Psoas muscle (tissue), 8 donors: ENCODE results near the gene ARNT2. TPM values are rescaled to one million over a fixed set of nuclear protein-coding genes. Genes with fewer than 3 reads are reported as not detected.

Source experiments
- ATAC-seq, 4 donors: fragments of 200-7000 bp; cut with Tn5 transposase; one replicate each; pipeline ENCODE4 v1.9.1; 2020; ENCODE audit warnings: moderate library complexity in 3 of 4, mild to moderate bottlenecking in 2 of 4
- DNase-seq, 2 donors: peaks; one replicate each; pipeline ENCODE4 v3.0.0-alpha.2; 2020
- H3K27ac ChIP-seq: fragments of 200-600 bp; one replicate; pipeline ENCODE4 v1.8.0; 2022
- H3K27me3 ChIP-seq, 3 donors: fragments of 200-600 bp in 1 of 3; one replicate each; pipeline versions ENCODE4 v1.6.1 to v1.8.0; 2013 to 2022; ENCODE audit warnings: low read length in 2 of 3, mild to moderate bottlenecking in 2 of 3, moderate library complexity in 1 of 3; ENCODE audit not compliant: insufficient read depth in 3 of 3
- H3K36me3 ChIP-seq, 2 donors: fragments of 200-600 bp in 1 of 2; one replicate each; pipeline versions ENCODE4 v1.6.1 to v1.8.0; 2013 to 2022; ENCODE audit warnings: low read depth in 1 of 2, mild to moderate bottlenecking in 1 of 2, moderate library complexity in 1 of 2; ENCODE audit not compliant: insufficient read depth in 1 of 2
- H3K4me1 ChIP-seq: fragments of 200-600 bp; one replicate; pipeline ENCODE4 v1.8.0; 2022
- H3K4me3 ChIP-seq: fragments of 200-600 bp; one replicate; pipeline ENCODE4 v1.8.0; 2022; ENCODE audit warnings: mild to moderate bottlenecking
- H3K9me3 ChIP-seq: fragments of 200-600 bp; one replicate; pipeline ENCODE4 v1.8.0; 2022
- WGBS, 3 donors: extraction: QIAGEN DNeasy Blood & Tissue Kit; methylation state at CpG; one replicate each; pipeline versions ENCODE4 v1.1.6 to v1.1.7; 2013; 5-methylcytosine and 5-hydroxymethylcytosine counted together
- intact Hi-C, 2 donors: fragments of 100-400 bp; cut with DNase I; formaldehyde crosslinking; loops; one replicate each; pipeline versions ENCODE4 v1.11.0 to v1.14.2; 2022
- polyA plus RNA-seq, 3 donors: library from polyadenylated mRNA; stranded (reverse); fragments of 200-250 nt; gene quantifications; one replicate each; pipeline ENCODE4 v1.2.3, GENCODE V29; 2013
- total RNA-seq, 4 donors: library from RNA; stranded (reverse); fragmentation: NEBNext Ultra II Directional in 2 of 4; extraction: Animal tissue kit (Norgen Biotek cat#: 25700) in 2 of 4; gene quantifications; one replicate each; pipeline versions ENCODE4 v1.2.1 to v1.2.4, GENCODE V29; 2021 to 2023
- TF ChIP-seq, protein P1 (sequence below): fragments of 200-600 bp; IDR thresholded peaks from one replicate; pipeline ENCODE4 v1.8.0; 2022; ENCODE audit warnings: antibody characterized with exemption
- donor health status: healthy with polysubstance abuse.
- donor health status: DM: no; HTN: no; CAD: no; lungs with moderate emphysema.
- donor health status: Bipolar disorder and iron deficiency.
- donor health status: healthy.
- donor health status: DM: yes; HTN: yes; CAD: no.
- donor health status: DM: no; HTN: no; CAD: no.
- donor health status: DM: no; HTN: no; CAD: no.
- donor health status: DM: yes; HTN: yes; CAD: no.

Gene ARNT2
- total and polyA plus RNA-seq, 7 donors: 0.09 to 12.2 (median 4.4) TPM

DNA sequence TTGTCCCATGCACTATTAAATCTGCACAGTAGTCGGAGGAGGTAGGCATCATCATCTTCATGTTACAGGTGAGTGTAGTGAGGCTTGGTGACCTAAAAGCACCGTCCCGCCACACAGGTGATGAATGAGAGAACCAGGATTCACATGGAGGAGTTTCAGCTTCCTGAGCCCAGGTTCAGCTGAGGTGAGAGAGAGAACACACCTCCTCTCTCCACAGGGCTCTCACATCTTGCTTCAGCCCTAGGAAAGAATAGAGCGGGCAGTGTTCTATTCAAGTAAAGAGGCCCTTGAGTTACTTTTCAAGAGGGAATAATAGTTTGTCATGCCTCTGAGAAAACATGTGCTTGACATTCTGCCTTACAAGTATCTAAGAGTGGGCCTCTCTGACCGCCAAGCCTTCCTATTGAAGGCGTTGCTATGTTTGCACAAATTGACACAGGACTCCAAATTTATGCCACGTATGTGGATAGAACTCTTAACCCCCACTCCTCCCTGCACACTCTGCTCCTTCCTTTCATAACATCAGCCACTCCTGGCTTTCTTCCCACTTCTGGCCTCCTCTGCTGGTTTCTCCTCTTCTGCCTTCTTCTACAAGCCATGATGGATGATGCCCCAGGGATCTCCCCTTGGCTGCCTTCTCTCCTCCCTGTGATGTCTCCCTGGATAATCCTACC is 152.6 kb downstream of the ARNT2 start:
- ATAC-seq (no peak), DNase-seq (no peak)
- intact Hi-C loops: no loop called here
- Histone ChIP-seq H3K4me1 (no peaks in the 10 kb centered on the region), H3K27me3 (no peaks in the 10 kb centered on the region), H3K27ac (no peak overlapping the region), H3K4me3 (no peak overlapping the region), H3K9me3 (no peaks in the 10 kb centered on the region), H3K36me3 (peaks cover 0 to 3% of the 10 kb centered on the region in 2 donors)
- TF ChIP-seq, protein P1, sequence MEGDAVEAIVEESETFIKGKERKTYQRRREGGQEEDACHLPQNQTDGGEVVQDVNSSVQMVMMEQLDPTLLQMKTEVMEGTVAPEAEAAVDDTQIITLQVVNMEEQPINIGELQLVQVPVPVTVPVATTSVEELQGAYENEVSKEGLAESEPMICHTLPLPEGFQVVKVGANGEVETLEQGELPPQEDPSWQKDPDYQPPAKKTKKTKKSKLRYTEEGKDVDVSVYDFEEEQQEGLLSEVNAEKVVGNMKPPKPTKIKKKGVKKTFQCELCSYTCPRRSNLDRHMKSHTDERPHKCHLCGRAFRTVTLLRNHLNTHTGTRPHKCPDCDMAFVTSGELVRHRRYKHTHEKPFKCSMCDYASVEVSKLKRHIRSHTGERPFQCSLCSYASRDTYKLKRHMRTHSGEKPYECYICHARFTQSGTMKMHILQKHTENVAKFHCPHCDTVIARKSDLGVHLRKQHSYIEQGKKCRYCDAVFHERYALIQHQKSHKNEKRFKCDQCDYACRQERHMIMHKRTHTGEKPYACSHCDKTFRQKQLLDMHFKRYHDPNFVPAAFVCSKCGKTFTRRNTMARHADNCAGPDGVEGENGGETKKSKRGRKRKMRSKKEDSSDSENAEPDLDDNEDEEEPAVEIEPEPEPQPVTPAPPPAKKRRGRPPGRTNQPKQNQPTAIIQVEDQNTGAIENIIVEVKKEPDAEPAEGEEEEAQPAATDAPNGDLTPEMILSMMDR: no peak
- 87 to 90% (median 89%) methylated on average over 7 of the region's 7 CpGs for WGBS, 3 donors

DNA sequence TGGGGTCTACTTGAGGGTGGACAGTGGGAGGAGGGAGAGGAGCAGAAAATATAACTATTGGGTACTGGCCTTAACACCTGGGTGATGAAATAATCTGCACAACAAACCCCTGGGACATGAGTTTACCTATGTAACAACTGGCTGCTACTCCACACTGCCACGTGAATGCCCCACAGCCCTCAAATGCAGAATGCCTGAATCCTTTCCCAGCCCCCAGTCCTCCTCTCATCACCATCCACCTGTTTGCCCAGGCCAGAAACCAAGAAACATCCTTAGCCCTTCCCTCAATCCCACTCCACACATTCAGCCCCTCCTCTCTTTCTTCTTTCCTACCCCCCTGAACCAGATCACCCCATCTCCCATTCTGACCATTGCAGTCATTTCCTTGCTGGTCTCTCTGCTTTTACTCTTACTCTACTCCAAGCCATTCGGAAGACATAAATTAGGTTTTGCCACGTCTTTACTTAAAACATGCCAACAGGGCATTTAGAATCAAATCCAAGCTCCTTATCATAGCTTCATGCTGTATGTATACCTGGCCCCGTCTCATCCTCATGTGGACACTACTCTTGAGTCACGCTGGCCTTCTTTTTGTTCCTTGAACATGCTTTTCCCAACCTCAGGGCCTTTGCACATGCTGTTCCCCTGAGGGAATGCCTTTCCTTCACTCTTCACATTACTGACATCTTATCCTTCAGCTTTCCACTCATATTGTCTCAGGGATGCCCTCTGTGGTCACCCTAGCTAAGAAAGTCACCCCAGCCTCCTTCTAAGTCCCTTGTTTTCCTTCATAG is 153.5 kb downstream of the ARNT2 start:
- no peak for ATAC-seq

DNA sequence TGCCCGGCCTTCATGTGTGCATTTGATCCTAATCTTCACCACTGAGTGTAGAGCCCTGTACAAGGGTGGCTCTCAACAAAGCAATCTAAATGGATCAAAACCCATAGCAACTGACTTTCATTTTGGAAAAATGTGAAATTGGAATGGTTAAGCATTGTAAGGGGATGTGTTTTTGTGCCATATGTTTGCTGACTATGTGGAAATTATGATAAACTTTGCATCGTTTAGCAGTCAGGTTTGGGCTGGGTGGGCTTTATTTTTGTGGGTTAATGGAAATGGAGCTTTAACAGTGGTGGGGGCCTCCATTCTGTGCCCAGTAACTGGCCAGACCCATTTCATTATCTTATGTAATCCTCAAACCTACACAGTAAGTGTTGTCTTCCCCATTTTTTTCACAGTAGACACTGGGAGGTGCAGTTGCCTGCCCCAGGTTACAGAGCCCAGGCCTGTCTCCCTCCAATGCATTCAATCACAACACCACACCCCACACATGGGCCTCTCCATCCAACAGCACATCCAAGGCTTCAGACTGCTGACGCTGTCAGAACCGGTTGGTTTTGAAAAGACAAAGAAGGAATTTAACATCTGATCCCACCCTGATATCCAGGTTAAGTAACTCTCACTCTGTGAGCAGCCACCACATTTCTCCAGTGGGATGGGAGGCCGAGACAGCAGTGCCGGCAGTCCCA is 154.6 kb downstream of the ARNT2 start:
- no peak overlapping the region for H3K27ac ChIP-seq
- TF ChIP-seq, protein P1: no peak
- WGBS, 3 donors: 91 to 93% (median 92%) methylated on average over 6 of the region's 6 CpGs
- H3K4me3 ChIP-seq: no peak overlapping the region
- DNase-seq: no peak
- intact Hi-C loops: no loop called here
- no peaks in the 10 kb centered on the region for H3K27me3 ChIP-seq
- ATAC-seq: no peak
- no peaks in the 10 kb centered on the region for H3K9me3 ChIP-seq
- H3K4me1 ChIP-seq: no peaks in the 10 kb centered on the region
- no peaks in the 10 kb centered on the region for H3K36me3 ChIP-seq

More for the DNA sequence above, 153.5 kb downstream of the ARNT2 start:
- TF ChIP-seq, protein P1: no peak
- WGBS, 3 donors: 83 to 95% (median 94%) methylated on average over 5 of the region's 5 CpGs
- intact Hi-C loops: no loop called here
- H3K27me3 ChIP-seq: no peaks in the 10 kb centered on the region
- no peaks in the 10 kb centered on the region for H3K4me1 ChIP-seq
- DNase-seq: no peak
- no peak overlapping the region for H3K4me3 ChIP-seq
- peaks cover 0 to 3% of the 10 kb centered on the region in 2 donors for H3K36me3 ChIP-seq
- no peaks in the 10 kb centered on the region for H3K9me3 ChIP-seq
- no peak overlapping the region for H3K27ac ChIP-seq

DNA sequence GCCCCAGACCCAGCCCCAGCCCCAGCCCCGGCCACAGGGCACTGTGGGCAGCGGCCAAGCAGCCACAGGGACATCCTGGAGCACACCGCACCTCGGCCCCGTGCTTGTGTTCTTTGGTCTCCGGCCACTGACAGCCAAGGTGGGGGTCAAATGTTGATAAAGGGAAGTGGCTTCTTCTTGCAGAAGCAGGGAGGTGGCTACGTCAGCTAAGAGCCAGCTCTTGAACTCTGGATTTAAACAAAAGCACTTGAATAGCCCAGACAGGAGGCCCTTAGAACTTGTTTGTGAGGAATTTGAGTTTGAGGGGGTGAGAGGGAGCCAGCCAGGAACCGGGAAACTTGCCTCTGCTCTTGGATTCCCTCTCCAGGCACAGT is 155.1 kb downstream of the ARNT2 start:
- TF ChIP-seq, protein P1: no peak
- WGBS, 3 donors: 85 to 90% (median 86%) methylated on average over 8 of the region's 8 CpGs
- no peak for ATAC-seq
- Histone ChIP-seq H3K9me3 (no peaks in the 10 kb centered on the region), H3K4me1 (no peaks in the 10 kb centered on the region), H3K27me3 (no peaks in the 10 kb centered on the region), H3K36me3 (no peaks in the 10 kb centered on the region), H3K4me3 (no peak overlapping the region), H3K27ac (no peak overlapping the region)
- no peak for DNase-seq
- intact Hi-C loops: no loop called here
